GM12878 (cell line): ENCODE measurements around the gene BAG1. TPM values are rescaled to one million over a fixed set of nuclear protein-coding genes. Genes with fewer than 3 reads are reported as not detected.
A peak's percentile ranks its signal among the peaks of the same experiment; 100 is the strongest.

Experiments used
- ATAC-seq: fragments of 200-7000 bp; cut with Tn5 transposase; 3 replicates; pipeline ENCODE4 v1.9.1; 2020; ENCODE audit warnings: mild to moderate bottlenecking, moderate library complexity
- BruUV-seq: library from RNA; stranded (reverse); fragments of 400-500 nt; replicated peaks from 2 replicates; lab custom pipeline; 2021; lab: Mats Ljungman, UMichigan
- CTCF ChIA-PET: fragments of 300-600 bp; sonication (Branson Sonifier 250); formaldehyde crosslinking; extraction: SDS; loops from one replicate; lab custom pipeline; 2021; ENCODE audit warnings: inconsistent platforms; lab: Yijun Ruan, JAX
- POLR2A ChIA-PET: fragments of 350-600 bp; formaldehyde crosslinking; extraction: SDS; loops from one replicate; lab custom pipeline; 2021; ENCODE audit warnings: inconsistent platforms; lab: Charles Lee
- RAD21 ChIA-PET: fragments of 300-600 bp; sonication (Branson Sonifier 250); formaldehyde crosslinking; loops from one replicate; lab custom pipeline; 2023; ENCODE audit warnings: antibody characterized with exemption; ENCODE audit not compliant: unreplicated experiment; lab: Charles Lee
- SMC1A ChIA-PET: fragments of 300-600 bp; sonication (Branson Sonifier 250); formaldehyde crosslinking; loops from one replicate; lab custom pipeline; 2023; ENCODE audit not compliant: unreplicated experiment, uncharacterized antibody; lab: Charles Lee
- DNase-seq: peaks from one replicate; pipeline ENCODE4 v3.0.0-alpha.2; 2011; ENCODE audit warnings: low read depth, low spot score
- FAIRE-seq: peaks from 3 replicates; lab custom pipeline; 2011; peaks lifted over from hg19 to GRCh38; lab: Jason Lieb, UNC
- H2AFZ ChIP-seq: 2 replicates; pipeline ENCODE4 v1.6.0; 2011; ENCODE audit warnings: low read depth, low read length, control low read depth; ENCODE audit not compliant: control insufficient read depth
- H3K27ac ChIP-seq: 2 replicates; pipeline ENCODE4 v1.5.1; 2011; ENCODE audit warnings: control low read depth; ENCODE audit not compliant: control insufficient read depth, insufficient read depth
- H3K27me3 ChIP-seq, 2 experiments: replicated peaks in 1 of 2; 2 replicates each; pipeline versions ENCODE4 v1.6.0 to v1.6.1; 2011; ENCODE audit warnings: low read length in 1 of 2; ENCODE audit not compliant: control insufficient read depth in 2 of 2, insufficient read depth in 2 of 2
- H3K36me3 ChIP-seq, 2 experiments: 2 replicates each; pipeline ENCODE4 v1.5.1; 2011; ENCODE audit warnings: low read length in 1 of 2; ENCODE audit not compliant: control insufficient read depth in 2 of 2, insufficient read depth in 2 of 2
- H3K4me1 ChIP-seq: 2 replicates; pipeline ENCODE4 v1.6.1; 2011; ENCODE audit warnings: mild to moderate bottlenecking, low read length, moderate library complexity, mixed read lengths; ENCODE audit not compliant: control insufficient read depth, insufficient read depth
- H3K4me2 ChIP-seq: 2 replicates; pipeline ENCODE4 v1.6.0; 2011; ENCODE audit warnings: control low read depth; ENCODE audit not compliant: control insufficient read depth, insufficient read depth
- H3K4me3 ChIP-seq: fragments of 200-600 bp; sonication (generic); 2 replicates; pipeline ENCODE4 v1.5.1; 2016
- H3K79me2 ChIP-seq: 2 replicates; pipeline ENCODE4 v1.6.0; 2011; ENCODE audit warnings: low read length; ENCODE audit not compliant: control insufficient read depth, insufficient read depth
- H3K9ac ChIP-seq: 2 replicates; pipeline ENCODE4 v1.8.0; 2011; ENCODE audit warnings: low read length, control low read depth, mixed read lengths; ENCODE audit not compliant: control insufficient read depth, insufficient read depth
- H3K9me3 ChIP-seq: replicated peaks from 3 replicates; pipeline ENCODE4 v1.5.1; 2011; ENCODE audit warnings: mild to moderate bottlenecking, low read length; ENCODE audit not compliant: control insufficient read depth, insufficient read depth
- H4K20me1 ChIP-seq: 2 replicates; pipeline ENCODE4 v1.6.0; 2011; ENCODE audit not compliant: control insufficient read depth, insufficient read depth
- BCL11A ChIP-seq: IDR thresholded peaks from 2 replicates; pipeline ENCODE4 v1.6.1; 2011; ENCODE audit warnings: low read depth, low read length
- CHD1 ChIP-seq: IDR thresholded peaks from 2 replicates; pipeline ENCODE4 v1.6.1; 2012; ENCODE audit warnings: low read depth, low read length, improper control_type of control experiment
- CHD2 ChIP-seq: IDR thresholded peaks from 2 replicates; pipeline ENCODE4 v1.6.1; 2011; ENCODE audit warnings: low read depth, low read length, improper control_type of control experiment, borderline replicate concordance
- DPF2 ChIP-seq: fragments of 450-650 bp; IDR thresholded peaks from 2 replicates; pipeline ENCODE4 v1.6.1; 2017; ENCODE audit warnings: mild to moderate bottlenecking
- EZH2 ChIP-seq: IDR thresholded peaks from 2 replicates; pipeline ENCODE4 v1.6.1; 2012; ENCODE audit warnings: low read depth, mild to moderate bottlenecking, control low read depth, inconsistent platforms, low read length, borderline replicate concordance; ENCODE audit not compliant: control insufficient read depth
- IRF4 ChIP-seq: IDR thresholded peaks from 2 replicates; pipeline ENCODE4 v1.6.1; 2011; ENCODE audit warnings: low read depth, low read length
- MTA2 ChIP-seq: fragments of 450-650 bp; IDR thresholded peaks from 2 replicates; pipeline ENCODE4 v1.6.1; 2016; ENCODE audit warnings: low read depth, mild to moderate bottlenecking, moderate library complexity
- POLR2AphosphoS2 ChIP-seq: IDR thresholded peaks from 2 replicates; pipeline ENCODE4 v1.6.1; 2011; ENCODE audit warnings: low read depth, mild to moderate bottlenecking, low read length, improper control_type of control experiment, moderate library complexity
- SMAD5 ChIP-seq: IDR thresholded peaks from 2 replicates; pipeline ENCODE4 v1.6.1; 2016; ENCODE audit warnings: antibody characterized with exemption, low read depth
- TCF12 ChIP-seq: IDR thresholded peaks from 2 replicates; pipeline ENCODE4 v1.6.1; 2011; ENCODE audit warnings: low read depth, mild to moderate bottlenecking, low read length
- ZNF384 ChIP-seq: IDR thresholded peaks from 2 replicates; pipeline ENCODE4 v1.6.1; 2012; ENCODE audit warnings: low read depth, mild to moderate bottlenecking, low read length, improper control_type of control experiment, borderline replicate concordance
- ZSCAN29 ChIP-seq: fragments of 450-650 bp; IDR thresholded peaks from 2 replicates; pipeline ENCODE4 v1.6.1; 2017; ENCODE audit warnings: mild to moderate bottlenecking, moderate library complexity
- WGBS: methylation state at CpG from one replicate; pipeline ENCODE4 v1.1.6; 2016; ENCODE audit warnings: low lambda C conversion rate; ENCODE audit not compliant: insufficient replicate concordance, insufficient coverage; ENCODE audit errors: missing lambda C conversion rate; 5-methylcytosine and 5-hydroxymethylcytosine counted together
- in situ Hi-C: fragments of 300-500 bp; cut with MboI; formaldehyde crosslinking; loops from 9 replicates; pipeline ENCODE4 v1.14.3; 2018; ENCODE audit warnings: mixed read lengths
- intact Hi-C: fragments of 100-400 bp; cut with micrococcal nuclease; formaldehyde crosslinking; loops from one replicate; pipeline ENCODE4 v1.14.2; 2022; ENCODE audit not compliant: unreplicated experiment
- polyA plus RNA-seq, 11 experiments: library from polyadenylated mRNA; depleted of rRNA in 4 of 11; unstranded in 6 of 11; stranded (reverse) in 5 of 11; fragments of >200 nt; fragmentation: Nextera tagmentation in 4 of 11; fragmentation: Illumina TruSeq in 1 of 11; extraction: Ambion mirVana in 4 of 11; extraction: Trizol in 1 of 11; gene quantifications; 1 replicate in 1 of 11; 2 replicates in 10 of 11; pipeline versions ENCODE4 v1.2.1 to v1.2.3, GENCODE V29; 2011 to 2016; ENCODE audit warnings: inconsistent platforms in 2 of 11, missing spikeins in 2 of 11, low read depth in 1 of 11
- total RNA-seq, 4 experiments: library from RNA; depleted of rRNA in 3 of 4; stranded (reverse); fragments of >200 nt in 3 of 4; fragmentation: Illumina TruSeq in 1 of 4; extraction: Trizol in 1 of 4; gene quantifications; 2 replicates each; pipeline versions ENCODE4 v1.2.1 to v1.2.3, GENCODE V29; 2013 to 2021

BAG1 gene
- total and polyA plus RNA-seq, 10 of the 15 experiments (the other 5 are each of a cell fraction or from before 2014, with no cell fraction given) = 11.6 to 135 (median 68.9) TPM

DNA sequence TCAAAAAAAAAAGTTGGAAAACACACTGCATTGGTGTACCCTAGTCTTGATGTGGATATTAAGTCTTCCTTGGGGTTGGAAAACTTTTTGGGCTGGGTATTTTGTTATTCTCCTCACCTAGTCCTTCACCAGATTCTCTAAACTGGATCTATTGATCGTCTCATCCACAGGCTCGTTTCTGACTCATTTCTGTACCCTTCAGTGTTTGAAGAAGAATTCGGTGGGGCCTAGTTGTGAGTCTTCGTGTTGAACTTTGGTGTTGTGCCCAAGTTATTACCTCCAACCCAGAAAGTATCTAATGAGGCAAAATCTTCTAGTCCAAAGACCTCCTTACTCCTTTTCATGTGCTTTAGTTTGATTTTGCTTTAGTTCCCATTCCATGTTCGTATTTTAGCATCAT lies 27.4 kb upstream of the BAG1 start:
- peak overlapping the region; percentile 68 for H3K4me2 ChIP-seq
- H3K4me3 ChIP-seq = peak overlapping the region; percentile 55
- ATAC-seq = no peak
- POLR2A ChIA-PET = no interaction called here
- H3K79me2 ChIP-seq = peaks cover 66% of the 10 kb centered on the region
- no peak for FAIRE-seq
- in situ Hi-C loops (no loop called here), intact Hi-C loops (loop anchor here (10.0 kb wide), 1 partner anchor 127 kb away; the partner anchor contains the start of gene B4GALT1)
- H2AFZ ChIP-seq = no peak overlapping the region
- CTCF ChIA-PET = no interaction called here
- peaks cover 26% of the 10 kb centered on the region for H3K4me1 ChIP-seq
- SMC1A ChIA-PET = no interaction called here
- H3K27ac ChIP-seq = peak overlapping the region; percentile 8; the same call in 1 of the 2 replicates
- WGBS = 18% methylated on average over 5 of the region's 5 CpGs
- no peak for DNase-seq
- H3K9me3 ChIP-seq = no peaks in the 10 kb centered on the region
- peaks cover 0 to 15% of the 10 kb centered on the region in 2 experiments; a peak in 1 of 4 replicates for H3K36me3 ChIP-seq
- BruUV-seq = no TSS peak
- TF ChIP-seq IRF4 (no peak), POLR2AphosphoS2 (no peak), ZNF384 (no peak), DPF2 (no peak), CHD2 (no peak), MTA2 (no peak), CHD1 (no peak), SMAD5 (no peak), EZH2 (no peak), TCF12 (no peak), BCL11A (no peak), ZSCAN29 (no peak)
- no peaks in the 10 kb centered on the region for H4K20me1 ChIP-seq
- RAD21 ChIA-PET = no interaction called here
- H3K9ac ChIP-seq = 0 out of 2 replicates have a peak overlapping the region, but pooled peaks have one; percentile 23
- H3K27me3 ChIP-seq = no peaks in the 10 kb centered on the region
